Measurements from ENCODE around the gene TAF15.

TAF15 gene

GRCh38 chr17:35875072-35875799 lies 66.0 kb downstream of the TAF15 start:
- no peak for DNase-seq

GRCh38 chr17:35875800-35876139 lies 66.5 kb downstream of the TAF15 start:
- no peak for DNase-seq

DNA sequence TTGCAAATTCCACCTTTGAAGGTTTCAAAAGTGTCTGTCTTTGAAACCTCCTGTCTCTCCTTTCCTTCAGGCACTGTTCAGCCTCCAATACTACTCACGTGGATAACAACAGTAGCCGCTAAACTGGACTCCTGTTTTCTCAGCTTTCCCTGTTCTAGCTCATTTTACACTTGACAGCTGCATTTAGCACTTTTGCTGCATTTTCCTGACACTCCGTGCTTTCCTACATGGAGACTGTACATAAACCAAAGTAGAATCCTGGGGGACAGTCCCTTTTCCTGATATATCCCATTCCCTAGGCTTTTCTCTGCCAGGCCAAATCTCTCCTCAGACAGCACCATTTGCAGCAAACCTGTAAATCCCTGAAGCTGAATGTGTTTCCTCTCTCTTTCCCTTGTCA lies 67.2 kb downstream of the TAF15 start:
- DNase-seq: no peak

GRCh38 chr17:35877345-35878029 lies 68.2 kb downstream of the TAF15 start:
- DNase-seq: no peak

DNA sequence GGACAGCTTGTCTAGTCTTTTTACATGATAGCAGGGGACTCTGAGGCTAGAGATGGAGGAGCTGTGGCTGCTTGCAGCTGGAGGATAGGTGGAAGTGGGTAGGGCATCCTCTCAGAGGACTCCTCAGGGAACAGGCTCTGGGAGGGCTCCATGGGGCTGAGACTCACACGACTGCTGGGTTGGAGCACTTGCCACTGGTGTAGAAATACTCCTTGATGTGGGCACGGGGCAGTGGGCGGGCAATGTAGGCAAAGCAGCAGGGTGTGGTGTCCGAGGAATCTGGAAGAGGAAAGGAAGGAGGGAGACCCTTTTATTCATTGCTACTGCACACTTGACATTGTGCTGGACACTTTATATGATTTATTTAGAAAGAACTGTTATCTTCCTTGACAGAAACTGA lies 69.1 kb downstream of the TAF15 start:
- no peak for DNase-seq

DNA sequence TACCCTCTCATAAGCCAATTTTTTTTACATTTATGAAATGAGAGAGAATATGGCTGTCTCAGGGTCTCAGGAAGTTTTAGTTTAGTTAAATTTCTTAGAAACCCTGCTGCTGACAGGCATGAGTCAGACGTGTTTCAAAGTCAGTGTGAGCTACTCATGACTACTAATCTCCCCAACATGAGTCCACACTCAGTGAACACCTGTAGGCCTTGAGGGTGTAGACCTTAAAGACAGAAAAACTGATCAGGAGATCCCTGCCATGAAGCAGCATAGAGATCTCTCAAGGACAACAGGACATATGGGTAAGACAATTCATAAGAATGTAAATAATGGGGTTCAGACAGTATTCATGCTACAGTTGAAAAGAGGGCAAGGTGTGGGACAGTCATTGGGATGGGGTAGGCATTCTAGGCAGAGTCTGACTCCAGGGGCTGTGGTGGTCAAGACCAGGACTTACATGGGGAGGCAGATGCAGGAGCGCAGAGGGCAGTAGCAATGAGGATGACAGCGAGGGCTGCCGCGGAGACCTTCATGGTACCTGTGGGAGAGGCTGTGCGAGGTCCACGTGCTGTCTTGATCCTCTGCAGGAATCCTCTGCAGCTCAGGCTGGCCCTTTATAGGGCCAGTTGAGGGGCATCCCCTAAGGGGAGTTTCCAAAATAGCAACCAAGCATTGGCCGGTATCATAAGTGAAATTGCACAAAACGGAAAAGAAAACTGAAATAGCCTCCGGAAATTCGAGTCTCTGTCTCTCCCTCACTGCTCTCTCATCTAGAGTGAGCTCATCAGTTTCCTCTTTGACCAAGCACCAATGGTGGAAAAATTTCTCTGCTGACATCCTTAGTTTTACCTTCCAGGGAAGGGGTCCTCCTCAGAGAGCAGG lies 70.7 kb downstream of the TAF15 start, which contains the start of gene CCL5:
TSS of gene CCL5 (minus strand) at position 588 of the 882 bp plus-strand sequence.
- no peak for DNase-seq

GRCh38 chr17:35889241-35889640 lies 80.0 kb downstream of the TAF15 start:
- DNase-seq: no peak

DNA sequence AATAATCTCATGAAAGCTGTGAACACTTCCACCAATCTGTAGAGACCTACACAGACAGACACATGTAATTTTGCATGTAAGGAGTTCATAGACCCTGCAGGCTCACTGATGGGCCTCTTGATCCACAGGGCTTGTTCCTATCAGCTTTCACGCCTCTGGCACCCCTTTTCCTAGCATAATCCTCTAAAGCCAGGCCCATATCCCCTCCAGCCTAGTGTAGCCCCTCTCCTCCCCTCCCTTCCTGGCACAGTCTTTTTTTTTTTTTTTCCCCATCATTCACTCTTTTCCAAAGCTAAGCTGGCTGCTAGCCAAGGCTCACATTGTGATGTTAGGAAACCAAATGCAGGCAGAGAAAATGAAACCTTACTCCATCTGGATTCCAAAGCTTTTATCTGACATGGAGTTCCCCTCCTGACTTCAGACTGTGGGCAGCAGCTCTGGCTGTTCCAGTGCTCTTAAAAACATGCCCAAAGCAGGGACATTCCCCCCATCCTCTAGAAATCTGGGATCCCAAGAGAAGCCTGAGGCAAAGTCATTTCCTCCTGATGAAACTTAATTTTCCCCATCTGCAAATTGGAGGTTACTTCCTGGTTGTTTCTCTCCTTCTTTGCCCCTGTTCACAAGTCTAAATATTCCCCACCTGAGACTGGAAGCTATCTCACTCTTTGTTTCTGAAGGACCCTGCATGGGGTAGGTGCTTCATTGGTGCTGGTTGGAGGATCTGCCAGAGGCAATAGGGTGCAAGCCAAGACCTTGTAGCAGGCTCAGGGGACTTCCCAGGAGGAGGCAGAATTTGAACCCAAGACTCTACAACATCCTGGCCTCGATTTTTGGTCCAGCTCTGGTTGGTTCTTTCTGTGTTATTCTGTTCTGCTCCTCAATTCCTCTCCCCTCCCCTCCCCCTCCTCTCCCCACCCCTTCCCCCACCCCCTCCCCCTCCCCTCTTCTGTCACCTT lies 80.8 kb downstream of the TAF15 start:
- no peak for DNase-seq

GRCh38 chr17:35890774-35891155 lies 81.5 kb downstream of the TAF15 start:
- DNase-seq: no peak

GRCh38 chr17:35891269-35891668 lies 82.0 kb downstream of the TAF15 start:
- DNase-seq: no peak

GRCh38 chr17:35892091-35893035 lies 83.1 kb downstream of the TAF15 start:
- DNase-seq: no peak

DNA sequence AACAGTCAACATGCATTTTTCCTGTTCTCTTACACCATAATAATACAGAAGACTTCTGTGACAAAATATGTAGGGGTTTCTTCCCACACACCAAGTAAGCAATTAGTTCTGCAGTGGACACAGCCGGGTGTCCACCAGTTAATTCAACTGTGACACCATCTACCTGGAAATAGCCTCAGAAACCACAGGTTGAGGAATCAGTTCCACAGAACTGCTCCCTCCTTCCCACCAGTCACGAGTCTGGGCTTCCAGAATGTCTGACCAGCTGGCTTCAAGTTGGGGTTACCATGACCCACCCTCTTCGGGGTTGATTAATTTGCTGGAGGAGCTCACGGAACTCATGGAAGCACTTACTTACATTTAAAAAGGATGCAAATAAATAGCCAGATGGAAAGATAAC lies 84.5 kb downstream of the TAF15 start:
- DNase-seq: no peak

DNA sequence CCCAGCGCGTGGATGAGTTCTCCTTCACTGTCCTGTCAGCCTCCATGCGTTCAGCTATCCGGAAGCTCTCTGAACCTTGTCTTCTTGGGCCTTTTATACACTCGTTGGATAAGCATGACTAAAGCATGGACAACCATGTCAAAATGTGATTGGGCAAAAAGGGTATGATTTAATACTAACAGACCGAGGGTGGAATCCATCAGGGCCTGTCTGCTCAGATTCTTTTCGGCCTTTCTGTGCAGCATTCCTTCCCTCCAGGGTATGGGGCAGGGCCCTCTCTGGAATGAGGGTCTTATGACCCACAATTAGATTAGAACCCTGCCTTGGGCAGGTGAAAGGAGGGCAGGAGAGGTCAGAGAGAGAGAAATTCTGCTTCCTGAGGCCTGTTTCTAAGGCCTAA lies 84.9 kb downstream of the TAF15 start:
- DNase-seq: no peak

- no peak for DNase-seq
These were observed 86.6 kb downstream of the TAF15 start for GRCh38 chr17:35895636-35896587.

Data from activated naive CD4-positive, alpha-beta T cell treated with anti-CD3 and anti-CD28 coated beads, Interleukin-2, amount 50 U/mL, for 16 hours (primary cell).